ENCODE data around the gene ALDOC.

GRCh38 chr17:28547623-28548416 is 28.9 kb downstream of the ALDOC start:
- peak; percentile 89 to 99 (median 96) for TF ChIP-seq CTCF (IDR thresholded peaks at IDR 0.05 in 8 of 11, conservative IDR thresholded peaks at IDR 0.05 in 3 of 11)
- no peak for TF ChIP-seq POLR2A (IDR thresholded peaks at IDR 0.05)
- TF ChIP-seq POLR2AphosphoS5 (IDR thresholded peaks at IDR 0.05) = peak; percentile 49 to 62 (median 52)
